Stimulated activated CD4-positive, alpha-beta T cell treated with anti-CD3 and anti-CD28 coated beads, Interleukin-15, amount 100 ng/mL, for 48 hours (primary cell): ENCODE results near the gene TIAL1.
"Not testable (repeated sequence)": the region's sequence is repeated elsewhere in the genome, so short reads cannot be mapped to it uniquely, and the experiment has no call there.

Experiments used
- DNase-seq, 2 donors: peaks; one replicate each; pipeline ENCODE4 v3.0.0-alpha.2; 2020; ENCODE audit warnings: low read depth in 2 of 2

The TIAL1 gene, protein sequence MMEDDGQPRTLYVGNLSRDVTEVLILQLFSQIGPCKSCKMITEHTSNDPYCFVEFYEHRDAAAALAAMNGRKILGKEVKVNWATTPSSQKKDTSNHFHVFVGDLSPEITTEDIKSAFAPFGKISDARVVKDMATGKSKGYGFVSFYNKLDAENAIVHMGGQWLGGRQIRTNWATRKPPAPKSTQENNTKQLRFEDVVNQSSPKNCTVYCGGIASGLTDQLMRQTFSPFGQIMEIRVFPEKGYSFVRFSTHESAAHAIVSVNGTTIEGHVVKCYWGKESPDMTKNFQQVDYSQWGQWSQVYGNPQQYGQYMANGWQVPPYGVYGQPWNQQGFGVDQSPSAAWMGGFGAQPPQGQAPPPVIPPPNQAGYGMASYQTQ

DNA sequence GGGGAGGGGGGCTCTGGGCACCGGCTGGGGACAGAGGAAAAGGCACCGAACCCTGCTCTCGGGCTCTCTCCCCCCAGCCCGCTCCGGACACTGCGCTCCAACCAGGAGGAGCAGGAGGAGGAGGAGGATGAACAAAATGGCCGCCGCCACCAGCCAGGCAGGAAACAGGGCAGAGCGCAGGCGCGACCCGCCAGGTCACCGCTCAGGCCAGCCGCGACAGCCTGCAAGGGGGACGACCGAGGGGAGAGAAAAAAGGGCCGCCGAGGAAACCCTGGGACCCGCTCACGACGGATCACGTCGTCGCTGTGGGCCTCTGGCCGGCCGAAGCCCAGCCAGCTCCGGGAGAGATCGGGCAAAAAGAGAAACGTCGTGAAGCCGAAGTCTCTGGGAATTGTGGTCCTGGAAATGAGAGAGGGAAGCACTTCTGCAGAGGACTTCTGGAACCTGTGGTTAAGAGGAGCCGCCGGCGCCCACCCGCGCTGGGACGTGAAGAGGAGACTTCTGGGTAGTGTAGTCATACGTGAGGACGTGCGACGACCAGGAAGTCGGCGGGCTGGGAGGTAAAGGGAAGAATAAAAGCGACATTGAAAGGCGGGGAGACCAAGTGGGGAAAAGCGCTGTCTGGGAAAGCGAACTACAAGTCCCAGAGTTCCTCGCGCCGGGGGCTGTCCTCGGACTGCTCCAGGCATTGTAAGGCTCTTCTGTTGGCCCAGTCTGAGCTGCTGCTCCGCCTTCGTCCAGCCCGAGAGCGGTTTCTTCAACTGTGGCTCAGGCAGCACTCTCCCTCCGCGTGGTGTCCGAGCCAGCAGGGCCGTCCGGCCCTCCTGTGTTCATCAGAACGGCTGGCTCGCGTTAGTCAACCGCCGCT, at the start of gene TIAL1:
Gene TIAL1 (minus strand): TSS at position 428 of the 868 bp plus-strand sequence. CDS start 499 bp downstream, outside the sequence.
- DNase-seq = peak; percentile 90 to 91

DNA sequence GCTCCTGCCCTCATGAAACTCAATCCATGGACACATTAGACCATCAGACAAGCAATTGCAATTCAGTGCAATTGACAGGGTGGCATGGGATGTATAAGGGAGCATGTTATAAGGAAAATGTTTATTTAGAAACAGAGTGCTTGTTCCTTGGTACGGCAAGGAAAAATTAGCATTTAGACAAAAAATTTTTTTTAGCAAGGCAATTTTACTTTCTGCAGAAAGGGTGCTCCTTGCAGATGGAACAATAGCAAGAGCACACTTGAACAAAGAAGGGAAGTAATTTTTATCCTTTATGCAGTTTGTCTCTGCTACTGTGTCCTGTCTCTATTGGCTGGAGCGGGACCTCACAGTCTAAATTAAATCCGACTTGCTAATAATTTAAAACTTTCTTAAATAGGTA, 48.2 kb upstream of the TIAL1 start:
- DNase-seq = no peak

DNA sequence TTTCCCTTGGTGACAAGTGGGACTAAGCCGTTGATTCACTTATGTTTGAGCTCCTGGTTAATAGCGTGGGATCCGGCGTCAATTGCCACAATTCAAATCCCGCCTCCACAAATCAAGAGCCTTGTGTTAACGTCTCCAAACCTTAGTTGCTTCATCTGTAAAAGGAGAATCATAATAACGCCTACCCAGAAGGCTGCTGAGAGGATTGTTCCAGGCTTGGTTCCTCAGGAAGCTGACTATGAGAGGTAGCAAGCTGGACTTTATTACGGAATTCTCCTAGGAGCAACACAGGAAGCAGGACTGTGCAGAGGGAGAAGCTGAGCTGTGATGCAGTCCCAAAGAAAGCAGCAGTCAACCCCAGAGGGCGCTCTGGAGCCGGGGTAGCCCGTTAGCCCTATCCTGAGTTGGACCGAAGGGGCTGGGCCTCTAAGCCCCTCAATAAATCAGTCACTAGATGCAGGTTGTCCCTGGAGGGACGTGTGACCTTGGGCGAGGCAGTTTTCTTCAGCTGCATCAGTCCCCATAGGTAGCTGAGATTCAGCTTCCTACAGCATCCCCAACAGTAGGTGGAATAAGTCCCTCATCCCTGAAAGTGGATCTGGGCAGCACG, 47.5 kb upstream of the TIAL1 start:
- no peak for DNase-seq

DNA sequence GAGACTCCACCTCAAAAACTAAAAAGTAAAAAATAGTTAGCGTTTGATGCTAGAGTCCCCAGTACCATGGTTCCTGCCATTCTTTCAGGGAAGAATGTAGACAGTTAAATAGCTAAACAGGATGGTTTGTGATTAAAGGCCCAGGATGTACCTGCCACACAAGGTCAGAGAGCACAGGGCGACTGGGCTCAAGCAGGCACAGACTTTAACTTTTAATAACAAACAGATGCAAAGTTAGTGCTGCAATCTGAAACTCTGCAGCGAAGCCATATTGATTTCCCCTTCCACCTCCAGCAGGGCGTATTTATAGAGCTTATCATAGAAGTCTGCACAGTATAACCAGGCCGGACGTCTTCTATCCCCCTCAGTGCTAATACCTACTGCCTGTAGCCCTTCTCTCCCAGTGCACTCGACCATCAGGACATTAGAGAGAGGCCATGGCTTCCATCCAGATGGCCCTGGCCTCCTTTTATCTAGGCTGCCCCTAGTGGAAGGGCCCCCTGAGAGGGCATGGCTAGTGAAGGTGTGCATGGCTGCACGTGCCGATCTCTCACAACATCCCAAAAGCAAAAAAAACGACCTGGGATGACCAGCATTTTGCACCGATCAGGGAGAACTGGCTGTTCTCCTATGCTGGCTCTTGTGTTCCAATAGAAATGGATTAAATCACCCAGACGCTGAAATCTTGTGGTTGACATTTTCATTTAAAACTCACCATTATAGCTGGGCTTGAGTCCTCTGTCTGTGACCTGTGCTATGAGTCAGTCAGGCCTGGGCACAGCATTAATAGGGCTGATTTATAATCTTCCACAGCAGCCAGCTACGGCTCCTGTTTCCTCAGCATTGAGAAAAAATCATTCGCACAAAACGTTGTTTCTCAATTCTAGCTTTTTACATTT, 46.8 kb upstream of the TIAL1 start:
- no peak for DNase-seq

DNA sequence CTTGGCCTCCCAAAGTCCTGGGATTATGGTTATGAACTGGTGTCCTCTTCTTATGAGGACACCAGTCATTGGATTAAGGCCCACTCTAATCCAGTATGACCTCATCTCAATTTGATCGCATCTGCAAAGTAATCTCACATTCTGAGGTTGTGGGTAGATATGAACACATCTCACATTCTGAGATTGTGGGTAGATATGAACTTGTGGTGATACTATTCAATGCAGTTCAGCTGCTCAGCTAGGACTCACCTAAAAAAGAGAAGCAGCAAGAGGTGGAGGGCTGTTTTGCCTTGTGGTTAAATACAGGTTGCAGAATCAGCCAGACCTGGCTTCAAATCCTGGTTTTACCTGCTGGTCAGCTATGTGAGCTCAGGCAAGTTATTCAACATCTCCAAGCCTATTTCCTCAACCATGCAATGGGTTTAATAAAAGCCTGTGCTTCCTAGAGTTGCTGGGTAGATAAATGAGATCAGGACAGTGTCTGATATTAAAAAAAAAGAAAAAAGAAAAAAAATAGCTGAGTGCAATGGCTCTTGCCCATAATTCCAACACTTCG, 45.9 kb upstream of the TIAL1 start:
- DNase-seq = no peak

DNA sequence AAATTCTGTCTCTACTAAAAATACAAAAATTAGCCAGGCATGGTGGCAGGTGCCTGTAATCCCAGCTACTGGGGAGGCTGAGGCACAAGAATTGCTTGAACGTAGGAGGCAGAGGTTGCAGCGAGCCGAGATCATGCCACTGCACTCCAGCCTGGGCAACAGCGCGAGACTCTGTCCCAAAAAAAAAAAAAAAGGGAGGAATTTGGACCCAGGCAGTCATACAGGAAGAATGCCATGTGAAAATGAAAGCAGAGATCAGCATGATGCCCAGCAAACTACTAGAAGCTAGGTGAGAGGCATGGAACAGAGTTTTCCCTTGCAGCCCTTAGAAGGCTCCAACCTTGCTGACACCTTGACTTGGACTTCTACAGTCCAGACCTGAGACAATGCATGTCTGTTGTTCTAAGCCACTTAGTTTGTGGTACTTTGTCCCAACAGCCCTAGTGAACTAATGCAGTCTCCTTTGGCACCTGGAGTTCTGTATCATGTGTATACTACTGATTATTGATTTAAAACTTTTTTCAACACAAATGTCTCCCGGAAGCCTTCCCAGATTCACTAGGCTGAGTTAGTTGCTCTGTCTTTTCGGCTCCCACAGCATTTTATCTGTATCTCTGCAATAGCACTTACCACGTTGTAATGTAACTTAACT, 44.2 kb upstream of the TIAL1 start:
- no peak for DNase-seq

DNA sequence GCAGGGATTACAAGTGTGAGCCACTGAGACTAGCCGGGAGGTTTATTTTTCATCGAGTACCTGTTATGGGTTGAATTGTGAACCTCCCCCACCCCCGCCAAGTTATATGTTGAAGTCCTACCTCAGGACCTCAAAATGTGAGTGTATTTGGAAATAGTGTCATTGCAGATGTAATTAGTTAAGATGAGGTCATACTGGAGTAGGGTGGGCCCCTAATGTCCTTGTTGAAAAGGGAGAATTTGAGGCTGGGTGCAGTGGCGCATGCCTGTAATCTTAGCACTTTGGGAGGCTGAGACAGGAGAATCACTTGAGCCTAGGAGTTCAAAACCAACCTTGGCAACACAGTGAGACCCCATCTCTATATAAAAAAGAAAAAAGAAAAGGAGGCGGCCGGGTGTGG, 43.6 kb upstream of the TIAL1 start:
- DNase-seq = no peak

DNA sequence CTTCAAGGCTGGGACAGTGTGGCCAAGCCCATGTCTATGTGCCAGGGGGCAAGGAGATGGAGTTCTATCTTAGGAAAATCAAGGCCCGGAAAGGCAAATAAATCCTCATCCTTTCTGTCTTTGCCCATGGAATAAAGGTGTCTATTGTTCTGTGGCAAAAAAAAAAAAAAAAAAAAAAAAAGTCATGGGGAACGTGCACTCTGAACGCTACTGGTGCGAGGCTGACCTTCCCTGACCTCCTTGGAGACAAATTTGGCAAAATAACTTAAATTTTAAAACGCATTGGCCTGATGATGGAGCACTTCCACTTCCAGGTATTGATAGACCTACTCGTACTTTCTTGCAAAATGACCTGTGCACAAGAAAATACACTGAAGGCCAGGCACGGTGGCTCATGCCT, 42.2 kb upstream of the TIAL1 start:
- no peak for DNase-seq

DNA sequence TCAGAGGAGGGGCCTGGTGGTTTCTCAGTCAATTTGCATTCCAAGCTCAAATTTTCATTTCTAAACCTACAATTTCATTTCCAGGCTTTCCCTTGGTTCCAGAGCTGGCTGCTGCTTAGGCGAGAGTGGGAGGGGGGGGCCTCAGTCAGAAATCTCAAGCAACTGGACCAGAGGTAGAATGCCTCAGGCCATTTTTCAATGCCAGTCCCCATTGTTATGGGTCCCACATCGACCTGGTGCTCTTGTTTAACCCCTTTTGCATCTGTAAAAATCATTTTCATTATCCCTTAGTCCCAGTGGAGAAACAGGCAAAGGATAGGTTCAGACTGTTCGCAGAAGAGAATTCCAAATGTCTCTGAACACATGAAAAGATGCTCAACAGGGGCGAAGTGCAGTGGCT, 40.9 kb upstream of the TIAL1 start:
- no peak for DNase-seq

DNA sequence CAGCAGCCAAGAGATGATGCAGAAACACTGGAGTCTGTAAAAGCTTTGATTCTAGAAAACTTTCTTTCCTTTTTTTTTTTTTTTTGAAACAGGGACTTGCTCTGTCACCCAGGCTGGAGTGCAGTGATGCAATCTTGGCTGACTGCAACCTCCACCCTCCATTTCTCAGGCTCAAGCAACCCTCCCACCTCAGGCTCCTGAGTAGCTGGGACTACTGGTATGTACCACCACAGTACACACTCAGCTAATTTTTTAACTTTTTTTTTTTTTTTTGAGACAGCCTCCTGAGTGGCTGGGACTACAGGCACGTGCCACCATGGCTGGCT, 37.4 kb upstream of the TIAL1 start:
- no peak for DNase-seq

DNA sequence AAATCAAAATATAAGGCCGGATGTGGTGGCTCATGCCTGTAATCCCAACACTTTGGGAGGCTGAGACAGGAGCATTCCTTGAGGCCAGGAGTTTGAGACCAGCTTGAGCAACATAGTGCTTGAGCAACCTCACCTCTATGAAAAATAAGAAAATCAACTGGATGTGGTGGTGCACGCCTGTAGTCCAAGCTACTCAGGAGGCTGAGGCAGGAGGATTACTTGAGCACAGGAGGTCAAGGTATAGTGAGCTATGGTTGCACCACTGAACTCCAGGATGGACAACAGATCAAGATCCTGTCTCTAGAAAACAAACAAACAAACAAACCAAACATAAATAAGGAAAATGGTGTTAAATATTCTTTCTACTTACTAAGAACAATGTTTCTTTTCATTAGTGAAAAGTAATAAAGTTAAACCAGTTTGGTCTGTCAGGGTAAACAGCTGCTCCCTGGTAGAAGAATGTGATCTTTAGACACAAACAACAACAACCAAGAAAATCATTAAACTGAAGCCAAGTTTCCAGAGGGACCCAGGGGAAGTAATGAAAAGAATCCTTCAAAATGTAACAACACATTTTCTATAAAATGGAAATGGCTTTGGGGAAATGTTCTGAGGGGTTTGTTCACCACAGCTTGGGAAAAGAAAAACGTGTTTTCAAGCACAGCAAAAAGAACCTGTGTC, 36.9 kb upstream of the TIAL1 start:
- DNase-seq = no peak

DNA sequence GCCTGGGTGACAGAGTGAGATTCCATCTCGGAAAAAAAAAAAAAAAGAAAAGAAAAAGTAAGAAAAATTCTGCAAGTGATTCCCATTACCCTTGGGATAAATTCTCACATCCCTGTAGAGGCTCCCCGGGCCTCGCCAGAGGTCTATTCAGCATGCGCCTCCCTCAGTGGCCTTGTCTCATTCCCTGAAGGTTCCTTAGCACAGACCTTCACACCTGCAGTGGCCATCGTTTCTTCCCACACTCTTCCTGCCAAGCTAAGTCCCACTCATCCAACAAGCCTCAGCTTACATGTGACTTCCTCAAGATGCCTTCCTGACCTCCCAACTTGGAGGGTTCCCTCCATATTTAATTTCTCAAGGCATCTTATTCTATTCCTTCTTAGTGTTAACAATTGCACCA, 33.5 kb upstream of the TIAL1 start:
- DNase-seq = no peak

DNA sequence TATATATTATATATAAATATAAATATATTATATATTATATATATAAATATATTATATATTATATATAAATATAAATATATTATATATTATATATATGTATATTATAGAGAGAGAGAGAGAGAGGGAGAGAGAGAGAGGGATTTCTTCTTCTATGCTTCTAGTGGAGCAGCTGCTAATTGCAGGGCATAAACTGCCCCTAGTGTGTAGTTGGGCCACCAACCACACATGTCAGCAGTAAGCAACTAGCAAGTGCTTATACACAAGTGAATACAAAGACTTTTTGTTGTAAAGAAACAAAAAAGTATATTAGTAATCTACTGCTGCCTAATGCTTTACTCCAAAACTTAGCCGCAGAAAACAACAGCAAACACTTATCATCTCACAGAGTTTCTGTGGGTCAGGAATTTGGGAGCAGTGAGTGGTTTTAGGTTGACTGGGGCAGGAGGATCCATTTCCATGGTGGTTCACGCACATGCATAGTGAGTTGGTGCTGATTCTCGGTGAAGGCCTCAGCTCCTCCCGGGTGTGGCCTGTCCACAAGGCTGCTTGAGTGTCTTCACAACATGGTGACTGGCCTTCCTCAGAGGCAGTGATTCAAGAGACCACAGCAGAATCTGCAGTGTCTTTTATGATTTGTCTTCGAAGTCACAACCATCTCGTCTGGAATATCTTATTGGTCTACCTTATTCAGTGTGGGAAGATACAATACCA, 29.0 kb upstream of the TIAL1 start:
- no peak for DNase-seq

DNA sequence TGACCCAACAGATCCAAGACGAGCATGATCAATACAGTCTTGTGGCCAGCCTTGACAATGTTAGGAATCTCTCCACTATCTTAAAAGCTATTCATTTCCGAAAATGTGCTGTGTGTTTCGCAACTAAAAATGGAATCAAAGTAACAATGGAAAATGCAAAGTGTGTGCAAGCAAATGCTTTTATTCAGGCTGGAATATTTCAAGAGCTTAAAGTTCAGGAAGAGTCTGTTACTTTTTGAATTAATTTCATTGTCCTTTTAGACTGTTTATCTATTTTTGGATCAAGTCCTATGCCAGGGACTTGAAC, 24.3 kb upstream of the TIAL1 start:
- DNase-seq = no peak

DNA sequence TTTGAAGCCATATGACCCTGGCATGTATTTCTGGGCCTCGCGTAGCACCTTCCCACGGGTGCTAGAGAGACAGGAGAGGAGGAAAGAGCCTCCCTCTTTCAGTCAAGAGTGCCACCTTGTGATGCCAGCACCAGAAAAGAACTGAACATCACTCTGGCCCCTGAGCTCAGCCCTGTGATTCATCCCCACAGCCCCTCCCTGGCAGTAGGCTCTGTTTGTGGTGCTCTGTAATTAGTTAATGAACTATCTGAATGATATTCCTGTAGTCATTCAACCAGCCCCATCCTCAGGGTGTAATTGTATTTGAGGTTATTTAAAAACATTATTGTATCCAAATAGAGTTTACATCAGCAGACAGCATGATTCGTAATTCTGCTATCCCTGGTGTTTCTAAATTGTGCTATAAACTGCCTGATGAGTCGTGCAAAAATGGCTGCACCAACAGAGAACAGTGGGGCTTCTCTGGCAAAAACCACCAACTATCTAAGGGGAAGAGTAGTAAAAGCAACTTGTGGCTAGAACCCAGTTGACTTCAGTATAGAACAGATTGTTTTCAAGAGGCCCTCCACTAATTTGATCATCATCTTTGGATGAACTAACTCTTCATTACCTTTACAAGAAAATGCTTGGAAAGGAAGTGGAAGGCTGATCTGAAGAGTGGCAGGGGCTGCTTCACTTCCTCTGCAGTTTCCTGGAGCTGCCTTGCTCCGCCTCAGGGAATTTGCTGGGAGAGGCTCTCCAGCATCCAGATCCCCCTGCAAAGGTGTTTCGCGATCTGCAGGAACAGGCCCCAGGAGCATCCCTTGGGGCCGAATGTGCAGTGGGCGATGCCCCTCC, 23.7 kb upstream of the TIAL1 start:
- DNase-seq = no peak

DNA sequence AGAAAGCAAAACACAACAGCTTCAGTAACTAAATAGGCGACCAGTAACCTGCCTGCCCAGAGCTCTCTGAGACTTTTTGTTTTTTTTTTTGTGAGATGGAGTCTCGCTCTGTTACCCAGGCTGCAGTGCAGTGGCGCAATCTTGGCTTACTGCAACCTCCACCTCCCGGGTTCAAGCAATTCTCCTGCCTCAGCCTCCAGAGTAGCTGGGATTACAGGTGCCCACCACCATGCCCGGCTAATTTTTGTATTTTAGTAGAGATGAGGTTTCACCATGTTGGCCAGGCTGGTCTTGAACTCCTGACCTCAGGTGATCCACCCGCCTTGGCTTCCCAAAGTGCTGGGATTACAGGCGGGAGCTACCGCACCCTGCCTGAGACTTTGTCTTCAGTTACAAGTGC, 23.0 kb upstream of the TIAL1 start:
- DNase-seq = not testable (repeated sequence)

DNA sequence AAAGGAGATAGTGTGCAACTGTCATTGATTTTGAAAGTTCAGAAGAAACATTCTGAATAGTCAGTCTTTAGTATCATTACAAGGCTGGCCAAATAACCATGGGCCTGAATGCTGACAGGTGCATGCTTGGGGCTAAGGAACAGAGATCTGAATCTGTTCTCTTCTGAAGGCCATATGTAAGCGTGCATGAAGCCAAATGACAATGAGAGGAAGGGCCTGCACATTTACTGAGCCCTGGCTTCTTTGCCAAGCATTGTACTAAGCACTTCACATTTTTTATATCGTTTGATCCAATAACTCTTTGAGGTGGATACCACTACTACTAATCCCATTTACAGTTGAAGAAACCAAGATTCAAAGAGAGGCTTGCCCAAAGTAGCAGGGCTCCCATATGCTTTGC, 22.5 kb upstream of the TIAL1 start:
- DNase-seq = no peak

DNA sequence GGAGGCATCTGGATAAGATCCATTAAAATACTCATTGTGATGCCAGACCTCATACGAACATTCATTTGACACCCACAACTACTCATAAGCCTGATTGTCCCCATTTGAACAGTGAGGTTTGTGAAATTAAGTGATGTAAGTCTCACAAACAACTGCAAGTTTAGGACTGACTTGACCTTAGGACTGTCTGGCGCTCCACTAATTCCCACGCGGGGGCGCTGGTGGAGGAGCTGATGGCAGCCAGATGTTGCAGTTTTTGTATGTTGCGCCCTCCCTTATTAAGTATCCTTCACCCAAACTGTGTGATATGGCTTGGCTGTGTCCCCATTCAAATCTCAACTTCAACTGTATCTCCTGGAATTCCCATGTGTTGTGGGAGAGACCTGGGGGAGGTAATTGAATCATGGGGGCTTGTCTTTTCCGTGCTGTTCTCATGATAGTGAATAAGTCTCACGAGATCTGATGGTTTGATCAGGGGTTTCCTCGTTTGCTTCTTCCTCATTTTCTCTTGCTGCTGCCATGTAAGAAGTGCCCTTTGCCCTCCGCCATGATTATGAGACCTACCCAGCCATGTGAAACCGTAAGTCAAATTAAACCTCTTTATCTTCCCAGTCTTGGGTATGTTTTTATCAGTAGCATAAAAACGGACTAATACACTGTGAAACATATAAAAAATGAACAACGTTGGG, 20.3 kb upstream of the TIAL1 start:
- no peak for DNase-seq
